ENCODE data around the gene CSGALNACT2. TPM values are rescaled to one million over a fixed set of nuclear protein-coding genes. Genes with fewer than 3 reads are reported as not detected.

CSGALNACT2 gene
- total RNA-seq, 1 experiment from 2014 or later: 9.2 TPM

- H2AFZ ChIP-seq (ENCODE audit: low read length): no peak overlapping the region
- no peaks in the 10 kb centered on the region for H3K36me3 ChIP-seq (ENCODE audit: insufficient read depth, low read length)
- no peaks in the 10 kb centered on the region for H3K27me3 ChIP-seq (ENCODE audit: low read length)
- DNase-seq: no peak
- no peaks in the 10 kb centered on the region for H3K79me2 ChIP-seq (ENCODE audit: low read length)
- H3K4me3 ChIP-seq (ENCODE audit: low read length): no peak overlapping the region
- no peak overlapping the region for H3K27ac ChIP-seq (ENCODE audit: low read length)
- H3K4me1 ChIP-seq (ENCODE audit: low read length): no peaks in the 10 kb centered on the region
- H3K4me2 ChIP-seq (ENCODE audit: low read depth, low read length, poor library complexity, severe bottlenecking): no peak overlapping the region
- no peaks in the 10 kb centered on the region for H4K20me1 ChIP-seq (ENCODE audit: insufficient read depth, low read depth, low read length)
- no peaks in the 10 kb centered on the region for H3K9me2 ChIP-seq (replicated peaks; ENCODE audit: insufficient read depth, low read length)
- no peaks in the 10 kb centered on the region for H3K9me3 ChIP-seq (ENCODE audit: low read length)
- H3K9ac ChIP-seq (ENCODE audit: low read length): no peak overlapping the region
Observed at GRCh38 chr10:43199684-43200537, 61.7 kb downstream of the CSGALNACT2 start.

DNA sequence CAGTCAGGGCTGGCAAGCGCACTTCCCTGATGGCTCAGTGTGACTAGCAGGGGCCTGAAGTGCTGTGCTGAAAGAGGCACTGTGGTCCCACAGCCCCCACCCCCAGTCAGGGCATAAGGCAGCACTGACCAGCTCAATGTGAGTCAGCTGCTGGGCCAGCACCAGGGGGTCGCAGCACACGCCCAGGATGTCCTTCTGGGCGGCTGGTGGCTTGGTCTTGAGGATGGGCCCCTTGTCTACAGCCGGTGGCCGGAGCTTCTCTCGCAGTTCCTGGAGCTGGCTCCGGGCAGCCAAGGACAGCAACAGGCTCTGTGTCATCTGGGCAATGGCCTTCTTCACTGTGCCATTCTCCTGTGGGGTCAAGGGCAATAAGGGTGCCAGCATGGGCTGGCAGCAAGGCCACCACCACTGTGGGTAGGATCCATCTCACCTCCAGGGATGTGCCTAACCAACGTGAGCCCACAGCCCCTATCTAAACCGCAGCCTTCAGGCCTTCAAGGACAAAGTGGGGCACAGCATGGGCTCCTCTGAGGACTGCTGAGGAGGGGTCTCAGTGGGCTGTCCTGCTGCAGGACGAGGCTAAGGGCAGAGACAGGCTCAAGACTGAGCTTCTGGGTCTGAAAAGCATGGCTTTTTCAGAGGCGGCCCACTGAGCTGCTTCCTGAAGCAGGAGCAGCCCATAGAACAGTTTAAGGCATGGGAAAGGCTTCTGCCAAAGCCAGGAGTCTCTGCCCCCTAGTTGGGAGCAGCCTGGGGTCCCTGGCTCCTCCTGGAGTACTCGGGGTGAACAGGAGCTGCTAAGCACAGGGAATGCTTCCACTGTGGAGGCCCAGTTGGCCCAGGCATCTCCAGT lies 62.5 kb downstream of the CSGALNACT2 start:
- no peaks in the 10 kb centered on the region for H3K9me3 ChIP-seq (ENCODE audit: low read length)
- no peaks in the 10 kb centered on the region for H4K20me1 ChIP-seq (ENCODE audit: insufficient read depth, low read depth, low read length)
- no peak overlapping the region for H2AFZ ChIP-seq (ENCODE audit: low read length)
- H3K9me2 ChIP-seq (replicated peaks; ENCODE audit: insufficient read depth, low read length): no peaks in the 10 kb centered on the region
- no peak overlapping the region for H3K27ac ChIP-seq (ENCODE audit: low read length)
- H3K4me1 ChIP-seq (ENCODE audit: low read length): no peaks in the 10 kb centered on the region
- no peak for DNase-seq
- no peaks in the 10 kb centered on the region for H3K27me3 ChIP-seq (ENCODE audit: low read length)
- H3K36me3 ChIP-seq (ENCODE audit: insufficient read depth, low read length): no peaks in the 10 kb centered on the region
- H3K79me2 ChIP-seq (ENCODE audit: low read length): no peaks in the 10 kb centered on the region
- H3K4me2 ChIP-seq (ENCODE audit: low read depth, low read length, poor library complexity, severe bottlenecking): no peak overlapping the region
- no peak overlapping the region for H3K4me3 ChIP-seq (ENCODE audit: low read length)
- no peak overlapping the region for H3K9ac ChIP-seq (ENCODE audit: low read length)

DNA sequence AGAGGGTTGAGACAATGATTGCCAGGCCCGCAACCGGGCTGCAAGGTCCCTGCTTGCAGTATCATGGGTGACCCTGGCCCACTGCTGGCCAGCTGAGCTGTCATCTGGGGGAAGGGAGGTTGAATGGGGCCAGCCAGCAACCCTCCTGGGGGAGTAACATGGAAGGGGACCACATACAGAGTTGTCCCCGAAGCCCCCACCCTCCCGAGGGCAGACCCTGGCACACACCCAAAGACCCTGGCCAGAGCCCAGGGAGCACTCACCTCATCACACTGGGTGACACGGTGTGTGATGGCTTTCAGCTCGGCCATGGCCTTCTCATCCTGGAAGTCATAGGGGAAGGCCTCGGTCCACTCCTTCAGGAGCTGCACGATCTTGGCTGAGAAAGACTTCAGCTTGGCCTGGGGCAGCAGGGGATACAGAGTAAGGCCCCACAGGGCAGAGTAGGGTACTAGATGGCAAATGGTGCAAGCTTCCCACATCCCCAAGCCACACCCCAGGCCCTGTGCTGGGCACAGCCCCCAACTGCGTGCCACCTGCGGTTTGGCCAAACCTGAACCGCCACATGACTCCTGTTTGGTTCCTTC lies 63.4 kb downstream of the CSGALNACT2 start:
- no peak overlapping the region for H3K9ac ChIP-seq (ENCODE audit: low read length)
- H3K9me2 ChIP-seq (replicated peaks; ENCODE audit: insufficient read depth, low read length): no peaks in the 10 kb centered on the region
- no peak overlapping the region for H3K4me2 ChIP-seq (ENCODE audit: low read depth, low read length, poor library complexity, severe bottlenecking)
- no peak overlapping the region for H3K27ac ChIP-seq (ENCODE audit: low read length)
- no peaks in the 10 kb centered on the region for H3K27me3 ChIP-seq (ENCODE audit: low read length)
- no peak overlapping the region for H3K4me3 ChIP-seq (ENCODE audit: low read length)
- no peak for DNase-seq
- no peaks in the 10 kb centered on the region for H3K79me2 ChIP-seq (ENCODE audit: low read length)
- H3K4me1 ChIP-seq (ENCODE audit: low read length): no peaks in the 10 kb centered on the region
- H4K20me1 ChIP-seq (ENCODE audit: insufficient read depth, low read depth, low read length): no peaks in the 10 kb centered on the region
- H3K9me3 ChIP-seq (ENCODE audit: low read length): no peaks in the 10 kb centered on the region
- no peak overlapping the region for H2AFZ ChIP-seq (ENCODE audit: low read length)
- no peaks in the 10 kb centered on the region for H3K36me3 ChIP-seq (ENCODE audit: insufficient read depth, low read length)

- no peak overlapping the region for H3K27ac ChIP-seq (ENCODE audit: low read length)
- no peak overlapping the region for H2AFZ ChIP-seq (ENCODE audit: low read length)
- H4K20me1 ChIP-seq (ENCODE audit: insufficient read depth, low read depth, low read length): no peaks in the 10 kb centered on the region
- H3K36me3 ChIP-seq (ENCODE audit: insufficient read depth, low read length): no peaks in the 10 kb centered on the region
- no peak overlapping the region for H3K4me3 ChIP-seq (ENCODE audit: low read length)
- no peaks in the 10 kb centered on the region for H3K79me2 ChIP-seq (ENCODE audit: low read length)
- no peak overlapping the region for H3K9ac ChIP-seq (ENCODE audit: low read length)
- DNase-seq: peak; percentile 77
- H3K27me3 ChIP-seq (ENCODE audit: low read length): no peaks in the 10 kb centered on the region
- H3K9me3 ChIP-seq (ENCODE audit: low read length): no peaks in the 10 kb centered on the region
- H3K4me2 ChIP-seq (ENCODE audit: low read depth, low read length, poor library complexity, severe bottlenecking): peak overlapping the region; percentile 38
- no peaks in the 10 kb centered on the region for H3K4me1 ChIP-seq (ENCODE audit: low read length)
- H3K9me2 ChIP-seq (replicated peaks; ENCODE audit: insufficient read depth, low read length): no peaks in the 10 kb centered on the region
Observed at GRCh38 chr10:43202224-43202656, 64.0 kb downstream of the CSGALNACT2 start.

DNA sequence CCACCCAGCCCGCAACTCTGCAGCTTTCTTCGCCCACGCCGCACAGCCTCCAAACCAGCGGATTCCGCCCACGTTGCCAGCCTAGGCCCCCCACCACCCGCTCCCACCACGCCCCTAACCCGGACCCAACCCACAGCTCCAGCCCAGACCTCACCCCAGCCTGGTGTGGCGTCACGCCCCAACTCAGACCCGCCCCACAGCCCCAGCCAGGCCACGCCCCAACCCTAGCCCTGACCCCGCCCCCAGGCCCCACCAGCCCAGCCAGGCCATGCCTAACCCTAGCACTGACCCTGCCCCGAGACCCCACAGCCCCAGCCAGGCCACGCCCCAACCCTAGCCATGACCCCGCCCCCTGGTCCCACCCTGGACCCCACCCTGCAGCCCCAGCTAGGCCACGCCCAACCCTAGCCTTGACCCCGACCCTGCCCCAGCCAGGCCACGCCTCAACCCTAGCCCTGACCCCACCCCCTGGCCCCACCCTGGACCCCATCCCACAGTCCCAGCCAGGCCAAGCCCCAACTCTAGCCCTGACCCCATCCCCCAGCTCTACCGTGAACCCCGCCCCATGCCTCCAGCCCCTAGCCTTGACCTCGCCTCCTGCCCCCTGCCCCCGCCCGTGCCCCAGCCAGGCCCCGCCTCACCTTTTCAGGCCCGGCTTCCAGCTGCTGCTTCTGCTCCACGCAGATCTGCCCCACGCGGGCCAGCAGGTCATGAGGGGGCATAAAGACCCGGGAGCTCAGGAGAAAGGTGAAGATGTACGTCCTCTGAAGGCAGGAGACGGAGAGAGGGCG lies 64.6 kb downstream of the CSGALNACT2 start:
- no peak overlapping the region for H2AFZ ChIP-seq (ENCODE audit: low read length)
- peak; percentile 53 for DNase-seq
- no peaks in the 10 kb centered on the region for H3K36me3 ChIP-seq (ENCODE audit: insufficient read depth, low read length)
- no peak overlapping the region for H3K4me3 ChIP-seq (ENCODE audit: low read length)
- no peaks in the 10 kb centered on the region for H3K79me2 ChIP-seq (ENCODE audit: low read length)
- no peaks in the 10 kb centered on the region for H3K27me3 ChIP-seq (ENCODE audit: low read length)
- H3K9me2 ChIP-seq (replicated peaks; ENCODE audit: insufficient read depth, low read length): no peaks in the 10 kb centered on the region
- H3K9me3 ChIP-seq (ENCODE audit: low read length): no peaks in the 10 kb centered on the region
- no peak overlapping the region for H3K9ac ChIP-seq (ENCODE audit: low read length)
- no peaks in the 10 kb centered on the region for H4K20me1 ChIP-seq (ENCODE audit: insufficient read depth, low read depth, low read length)
- peak overlapping the region; percentile 38 for H3K4me2 ChIP-seq (ENCODE audit: low read depth, low read length, poor library complexity, severe bottlenecking)
- no peaks in the 10 kb centered on the region for H3K4me1 ChIP-seq (ENCODE audit: low read length)
- H3K27ac ChIP-seq (ENCODE audit: low read length): no peak overlapping the region

- H3K9ac ChIP-seq (ENCODE audit: low read length): no peak overlapping the region
- H3K27ac ChIP-seq (ENCODE audit: low read length): no peak overlapping the region
- no peak overlapping the region for H3K4me2 ChIP-seq (ENCODE audit: low read depth, low read length, poor library complexity, severe bottlenecking)
- H3K4me1 ChIP-seq (ENCODE audit: low read length): no peaks in the 10 kb centered on the region
- no peaks in the 10 kb centered on the region for H3K9me2 ChIP-seq (replicated peaks; ENCODE audit: insufficient read depth, low read length)
- H3K27me3 ChIP-seq (ENCODE audit: low read length): no peaks in the 10 kb centered on the region
- H3K79me2 ChIP-seq (ENCODE audit: low read length): no peaks in the 10 kb centered on the region
- no peak overlapping the region for H2AFZ ChIP-seq (ENCODE audit: low read length)
- H3K4me3 ChIP-seq (ENCODE audit: low read length): no peak overlapping the region
- H4K20me1 ChIP-seq (ENCODE audit: insufficient read depth, low read depth, low read length): no peaks in the 10 kb centered on the region
- no peak for DNase-seq
- H3K36me3 ChIP-seq (ENCODE audit: insufficient read depth, low read length): no peaks in the 10 kb centered on the region
- no peaks in the 10 kb centered on the region for H3K9me3 ChIP-seq (ENCODE audit: low read length)
Observed at GRCh38 chr10:43203448-43204041, 65.3 kb downstream of the CSGALNACT2 start.

GRCh38 chr10:43204042-43204942 lies 66.0 kb downstream of the CSGALNACT2 start:
- no peak overlapping the region for H3K4me3 ChIP-seq (ENCODE audit: low read length)
- no peaks in the 10 kb centered on the region for H3K27me3 ChIP-seq (ENCODE audit: low read length)
- no peaks in the 10 kb centered on the region for H3K9me2 ChIP-seq (replicated peaks; ENCODE audit: insufficient read depth, low read length)
- no peaks in the 10 kb centered on the region for H4K20me1 ChIP-seq (ENCODE audit: insufficient read depth, low read depth, low read length)
- H3K4me2 ChIP-seq (ENCODE audit: low read depth, low read length, poor library complexity, severe bottlenecking): no peak overlapping the region
- no peak overlapping the region for H3K27ac ChIP-seq (ENCODE audit: low read length)
- H3K9me3 ChIP-seq (ENCODE audit: low read length): no peaks in the 10 kb centered on the region
- H3K9ac ChIP-seq (ENCODE audit: low read length): no peak overlapping the region
- DNase-seq: peak; percentile 54
- no peak overlapping the region for H2AFZ ChIP-seq (ENCODE audit: low read length)
- H3K79me2 ChIP-seq (ENCODE audit: low read length): no peaks in the 10 kb centered on the region
- no peaks in the 10 kb centered on the region for H3K36me3 ChIP-seq (ENCODE audit: insufficient read depth, low read length)
- no peaks in the 10 kb centered on the region for H3K4me1 ChIP-seq (ENCODE audit: low read length)

Measured in Karpas-422 (cell line).